GM21723 (cell line): ENCODE measurements around the gene HTR3E.
"Not testable (repeated sequence)": the region's sequence is repeated elsewhere in the genome, so short reads cannot be mapped to it uniquely, and the experiment has no call there.

Source experiments
- ATAC-seq: cut with Tn5 transposase; IDR thresholded peaks from one replicate; pipeline ENCODE4 v1.9.1; 2021; ENCODE audit warnings: mild to moderate bottlenecking, moderate library complexity; ENCODE audit not compliant: unreplicated experiment

The HTR3E gene

GRCh38 chr3:184099806-184100686 is 3.2 kb downstream of the HTR3E start:
- no peak for ATAC-seq

DNA sequence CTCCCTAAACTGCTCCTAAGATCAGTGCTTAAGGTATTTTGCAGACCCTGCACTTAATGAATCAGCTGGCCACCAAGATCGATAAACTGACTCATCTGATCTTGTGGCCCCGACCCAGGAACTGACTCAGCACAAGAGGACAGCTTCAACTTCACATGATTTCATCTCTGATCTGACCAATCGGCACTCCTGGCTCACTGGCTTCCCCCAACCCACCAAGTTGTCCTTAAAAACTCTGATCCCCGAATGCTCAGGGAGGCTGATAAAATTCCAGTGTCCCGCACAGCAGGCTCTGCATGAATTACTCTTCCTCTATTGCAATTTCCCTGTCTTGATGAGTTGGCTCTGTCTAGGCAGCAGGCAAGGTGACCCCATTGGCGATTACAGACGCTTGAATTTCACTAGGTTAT is 13.5 kb downstream of the HTR3E start:
- ATAC-seq, result no peak

DNA sequence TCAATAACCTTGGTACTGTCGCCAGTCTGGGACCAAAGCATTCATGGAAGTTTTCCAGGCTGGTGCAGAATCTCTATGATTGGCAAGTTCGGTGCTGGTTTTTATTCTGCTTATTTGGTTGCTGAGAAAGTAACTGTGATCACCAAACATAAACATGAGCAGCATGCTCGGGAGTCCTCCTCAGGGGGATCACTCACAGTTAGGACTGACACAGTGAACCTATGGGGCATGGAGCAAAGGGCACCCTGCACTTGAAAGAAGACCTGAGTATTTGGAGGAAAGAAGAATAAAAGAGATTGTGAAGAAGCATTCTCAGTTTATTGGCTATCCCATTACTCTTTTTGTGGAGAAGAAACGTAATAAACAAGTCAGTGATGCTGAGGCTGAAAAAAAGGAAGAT is 19.2 kb downstream of the HTR3E start:
- no peak for ATAC-seq

- no peak for ATAC-seq
These were observed 20.8 kb downstream of the HTR3E start for GRCh38 chr3:184117636-184118035.

- ATAC-seq, result not testable (repeated sequence)
These were observed 24.2 kb downstream of the HTR3E start for GRCh38 chr3:184121031-184121430.

GRCh38 chr3:184126006-184126405 is 29.1 kb downstream of the HTR3E start:
- no peak for ATAC-seq

DNA sequence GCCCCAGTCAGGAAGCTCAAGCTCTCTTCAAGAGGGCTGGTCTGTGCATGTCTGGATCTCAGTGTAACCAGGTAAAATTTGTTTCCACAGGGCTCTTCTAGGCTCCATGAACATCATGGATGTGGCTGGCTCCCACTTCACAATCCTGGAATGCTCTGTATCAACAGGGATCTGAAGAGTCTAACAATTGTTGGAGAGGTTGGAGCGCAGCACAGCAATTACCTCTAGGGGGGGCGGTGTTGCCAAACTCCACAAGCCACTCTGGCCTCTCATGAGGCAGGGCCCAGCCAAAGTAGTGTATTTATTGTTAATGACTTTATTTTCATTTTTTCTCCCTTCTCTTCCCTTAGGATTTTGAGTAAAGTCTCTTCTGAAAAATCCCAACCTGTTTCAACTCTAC is 32.1 kb downstream of the HTR3E start:
- ATAC-seq, result no peak

GRCh38 chr3:184132945-184133344 is 36.1 kb downstream of the HTR3E start:
- ATAC-seq, result no peak

DNA sequence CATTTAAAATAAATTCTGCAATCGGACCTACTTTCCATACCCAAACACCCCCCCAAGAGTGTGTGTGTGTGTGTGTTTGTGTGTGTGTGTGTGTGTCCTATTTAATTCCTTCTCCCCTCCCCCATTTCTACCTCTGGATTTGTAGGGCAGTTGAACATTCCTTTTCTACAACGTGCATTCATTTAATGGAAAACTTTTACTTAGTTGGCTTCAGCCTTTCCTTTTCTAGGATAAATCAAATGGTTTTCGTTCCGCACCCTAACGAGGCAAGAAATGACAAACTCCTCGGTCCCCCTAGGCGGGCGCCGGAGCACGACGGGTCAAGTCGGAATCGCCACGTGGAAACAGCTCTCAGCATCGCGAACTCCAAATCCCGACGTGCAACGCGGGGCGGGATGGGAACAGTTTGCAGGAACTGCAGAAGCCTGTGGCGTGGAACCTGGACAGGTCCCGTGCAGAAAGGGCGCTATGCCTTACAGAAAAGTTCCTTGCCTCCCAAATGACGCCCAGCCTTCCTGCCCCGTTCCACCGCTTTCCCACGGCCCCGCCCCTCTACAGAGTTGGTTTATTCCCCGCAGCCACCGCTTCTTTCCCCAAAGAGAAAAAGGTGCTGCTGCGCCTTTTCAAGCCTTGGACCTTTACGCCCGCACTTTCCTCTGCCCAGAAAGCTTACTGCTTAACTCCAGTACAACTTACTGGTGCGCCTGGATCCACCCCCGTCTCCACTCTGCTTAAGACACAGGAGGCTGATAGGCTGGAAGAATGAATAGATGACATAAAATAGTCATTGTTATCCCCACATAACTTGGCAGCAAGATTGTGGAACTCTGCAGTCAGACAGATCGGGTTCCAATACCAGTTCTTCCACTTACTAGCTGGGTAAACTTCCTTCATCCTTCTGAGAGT is 37.2 kb downstream of the HTR3E start:
- ATAC-seq, result no peak

GRCh38 chr3:184134746-184135148 is 37.9 kb downstream of the HTR3E start:
- peak; percentile 15 for ATAC-seq

GRCh38 chr3:184135149-184135910 is 38.5 kb downstream of the HTR3E start, which contains the start of gene EIF2B5:
EIF2B5 (plus strand) TSS chr3:184135358; CDS start chr3:184135386, 28 bp downstream.
- peak; percentile 92 for ATAC-seq

- peak; percentile 5 for ATAC-seq
These were observed 39.0 kb downstream of the HTR3E start for GRCh38 chr3:184135911-184136260.

GRCh38 chr3:184140436-184140835 is 43.6 kb downstream of the HTR3E start:
- ATAC-seq, result no peak

GRCh38 chr3:184142199-184142598 is 45.3 kb downstream of the HTR3E start:
- no peak for ATAC-seq

- ATAC-seq, result no peak
These were observed 46.5 kb downstream of the HTR3E start for GRCh38 chr3:184143327-184143726.

- ATAC-seq, result no peak
These were observed 47.6 kb downstream of the HTR3E start for GRCh38 chr3:184144505-184144904.

DNA sequence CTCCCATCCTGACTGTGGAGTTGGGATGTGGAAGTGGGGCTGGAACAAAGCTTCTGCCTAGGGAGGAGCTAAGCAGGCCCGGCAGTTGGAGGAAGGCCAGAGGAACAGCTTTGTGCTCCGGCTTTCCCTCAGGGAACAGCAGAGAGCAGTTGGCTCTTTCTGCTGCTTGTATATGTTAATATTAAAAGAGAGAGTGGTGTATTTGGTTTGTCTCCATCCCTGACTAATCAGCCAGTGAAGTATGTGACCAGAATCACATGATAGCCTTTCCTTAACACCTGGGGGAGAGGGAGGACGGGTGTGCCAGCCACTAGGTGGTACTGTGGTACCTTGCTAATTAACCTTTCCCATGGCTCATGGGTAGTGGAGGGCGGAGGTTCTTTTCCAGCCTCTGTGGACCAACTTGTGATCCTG is 48.3 kb downstream of the HTR3E start:
- ATAC-seq, result no peak

GRCh38 chr3:184145751-184146270 is 48.9 kb downstream of the HTR3E start:
- ATAC-seq, result no peak

- ATAC-seq, result no peak
These were observed 51.2 kb downstream of the HTR3E start for GRCh38 chr3:184148076-184148475.

GRCh38 chr3:184149123-184149522 is 52.3 kb downstream of the HTR3E start:
- no peak for ATAC-seq

GRCh38 chr3:184149770-184150169 is 52.9 kb downstream of the HTR3E start:
- ATAC-seq, result not testable (repeated sequence)
